HCT116 (cell line): Measurements from ENCODE around the gene OSTM1. TPM values are rescaled to one million over a fixed set of nuclear protein-coding genes. Genes with fewer than 3 reads are reported as not detected.

Source experiments
- ATAC-seq: fragments of 200-7000 bp; cut with Tn5 transposase; 2 replicates; pipeline ENCODE4 v1.9.1; 2020; ENCODE audit warnings: mild to moderate bottlenecking, moderate library complexity
- BruUV-seq: library from RNA; stranded (reverse); fragments of 400-500 nt; replicated peaks from 2 replicates; lab custom pipeline; 2021; lab: Mats Ljungman, UMichigan
- CTCF ChIA-PET: fragments of 300-600 bp; sonication (Branson Sonifier 250); formaldehyde crosslinking; loops from one replicate; lab custom pipeline; 2021; ENCODE audit warnings: antibody characterized with exemption; lab: Charles Lee
- POLR2A ChIA-PET: fragments of 300-600, 350-600 bp; sonication (Branson Sonifier 250); formaldehyde crosslinking; loops from one replicate; lab custom pipeline; 2021; ENCODE audit warnings: antibody characterized with exemption; lab: Charles Lee
- RAD21 ChIA-PET, 2 experiments: fragments of 300-600 bp; sonication (Branson Sonifier 250); formaldehyde crosslinking; loops; one replicate each; lab custom pipeline; 2023; ENCODE audit warnings: low total read pairs in 2 of 2; ENCODE audit not compliant: uncharacterized antibody in 2 of 2, unreplicated experiment in 2 of 2, low non-redundant PET in 1 of 2; lab: Charles Lee
- DNase-seq: peaks from one replicate; pipeline ENCODE4 v3.0.0-alpha.2; 2010; ENCODE audit warnings: low read depth, low spot score
- H2AFZ ChIP-seq: fragments of 200-600 bp; shearing (Covaris generic), sonication (generic); 2 replicates; pipeline ENCODE4 v1.6.1; 2017; ENCODE audit warnings: low read depth, mixed run types, mixed read lengths, antibody characterized with exemption, low read length; ENCODE audit not compliant: poor library complexity, severe bottlenecking
- H3K27ac ChIP-seq: 2 replicates; pipeline ENCODE4 v1.5.1; 2012; ENCODE audit warnings: low read depth, low read length
- H3K27me3 ChIP-seq: fragments of 200-600 bp; sonication (generic); 2 replicates; pipeline ENCODE4 v1.6.1; 2016; ENCODE audit warnings: mixed run types, low read length, mixed read lengths; ENCODE audit not compliant: insufficient read depth
- H3K36me3 ChIP-seq, 2 experiments: fragments of 200-500 bp in 1 of 2; fragments of 200-600 bp in 1 of 2; sonication (Bioruptor generic) in 1 of 2; sonication (generic) in 1 of 2; 2 replicates each; pipeline versions ENCODE4 v1.5.1 to v1.6.1; 2014 to 2016; ENCODE audit warnings: low read length in 2 of 2, inconsistent platforms in 1 of 2, mixed read lengths in 1 of 2, mixed run types in 1 of 2; ENCODE audit not compliant: insufficient read depth in 2 of 2, control insufficient read depth in 1 of 2
- H3K4me1 ChIP-seq, 2 experiments: fragments of 200-600 bp in 1 of 2; sonication (generic) in 1 of 2; 2 replicates each; pipeline versions ENCODE4 v1.5.1 to v1.6.1; 2012 to 2017; ENCODE audit warnings: low read length in 2 of 2, inconsistent platforms in 1 of 2, mild to moderate bottlenecking in 1 of 2, mixed read lengths in 1 of 2, mixed run types in 1 of 2, moderate library complexity in 1 of 2; ENCODE audit not compliant: insufficient read depth in 2 of 2, control insufficient read depth in 1 of 2
- H3K4me2 ChIP-seq: fragments of 200-600 bp; sonication (generic); 2 replicates; pipeline ENCODE4 v1.6.1; 2017; ENCODE audit warnings: mixed run types, low read length, mixed read lengths
- H3K4me3 ChIP-seq, 2 experiments: fragments of 200-600 bp in 1 of 2; sonication (generic) in 1 of 2; replicated peaks in 1 of 2; 2 replicates each; pipeline ENCODE4 v1.5.1; 2011 to 2016; ENCODE audit warnings: low read length in 2 of 2, control low read depth in 1 of 2, low read depth in 1 of 2, mild to moderate bottlenecking in 1 of 2, mixed read lengths in 1 of 2, mixed run types in 1 of 2
- H3K79me2 ChIP-seq: fragments of 200-600 bp; sonication (generic); 2 replicates; pipeline ENCODE4 v1.6.1; 2017; ENCODE audit warnings: mild to moderate bottlenecking, mixed run types, low read length, moderate library complexity, mixed read lengths; ENCODE audit not compliant: insufficient read depth
- H3K9ac ChIP-seq: fragments of 200-600 bp; sonication (generic); 2 replicates; pipeline ENCODE4 v1.6.1; 2016; ENCODE audit warnings: low read length, mixed read lengths
- H3K9me2 ChIP-seq: fragments of 200-600 bp; sonication (generic), shearing (Covaris generic); 2 replicates; pipeline ENCODE4 v1.6.1; 2017; ENCODE audit warnings: mixed run types, mild to moderate bottlenecking, moderate library complexity; ENCODE audit not compliant: insufficient read depth
- H3K9me3 ChIP-seq, 2 experiments: fragments of 200-500 bp in 1 of 2; fragments of 200-600 bp in 1 of 2; sonication (Bioruptor generic) in 1 of 2; sonication (generic) in 1 of 2; 2 replicates each; pipeline ENCODE4 v1.6.1; 2014 to 2017; ENCODE audit warnings: low read length in 2 of 2, mixed read lengths in 2 of 2, inconsistent platforms in 1 of 2, low read depth in 1 of 2, mild to moderate bottlenecking in 1 of 2, mixed run types in 1 of 2, moderate library complexity in 1 of 2; ENCODE audit not compliant: control insufficient read depth in 1 of 2, insufficient read depth in 1 of 2
- H4K20me1 ChIP-seq: fragments of 200-600 bp; sonication (generic), shearing (Covaris generic); 2 replicates; pipeline ENCODE4 v1.6.1; 2017; ENCODE audit warnings: mixed run types, mild to moderate bottlenecking, moderate library complexity; ENCODE audit not compliant: insufficient read depth
- CBX3 ChIP-seq: IDR thresholded peaks from 2 replicates; pipeline ENCODE4 v1.6.1; 2012; ENCODE audit warnings: low read depth
- CEBPB ChIP-seq: IDR thresholded peaks from 2 replicates; pipeline ENCODE4 v1.6.1; 2012; ENCODE audit warnings: low read depth
- EZH2 ChIP-seq: fragments of 200-600 bp; sonication (generic); IDR thresholded peaks from 2 replicates; pipeline ENCODE4 v1.6.1; 2017; ENCODE audit warnings: antibody characterized with exemption, mixed run types
- POLR2A ChIP-seq: IDR thresholded peaks from 2 replicates; pipeline ENCODE4 v1.7.0; 2011; ENCODE audit warnings: borderline replicate concordance; ENCODE audit not compliant: insufficient read depth, insufficient read length; ENCODE audit errors: extremely low read depth
- SIN3A ChIP-seq: IDR thresholded peaks from 2 replicates; pipeline ENCODE4 v1.6.1; 2012; ENCODE audit warnings: low read depth
- TCF7L2 ChIP-seq: IDR thresholded peaks from 2 replicates; pipeline ENCODE4 v1.7.0; 2011; ENCODE audit warnings: borderline replicate concordance, inconsistent platforms; ENCODE audit not compliant: insufficient read depth, insufficient read length; ENCODE audit errors: extremely low read depth
- YY1 ChIP-seq: IDR thresholded peaks from 2 replicates; pipeline ENCODE4 v1.6.1; 2011; ENCODE audit warnings: low read length, low read depth, moderate library complexity, mild to moderate bottlenecking; ENCODE audit not compliant: insufficient replicate concordance; ENCODE audit errors: extremely low read depth
- ZFX ChIP-seq: fragments of 450-650 bp; IDR thresholded peaks from 2 replicates; pipeline ENCODE4 v1.6.1; 2017
- intact Hi-C: fragments of 100-400 bp; cut with micrococcal nuclease; formaldehyde crosslinking; loops from 2 replicates; pipeline ENCODE4 v1.10.0; 2022
- total RNA-seq: library from RNA; stranded (reverse); gene quantifications from one replicate; pipeline ENCODE4 v1.2.1, GENCODE V29; 2021; ENCODE audit not compliant: unreplicated experiment
- TF ChIP-seq, protein P1 (sequence below): IDR thresholded peaks from 2 replicates; pipeline ENCODE4 v1.6.1; 2011; ENCODE audit warnings: mild to moderate bottlenecking, low read length, moderate library complexity; ENCODE audit not compliant: insufficient replicate concordance; ENCODE audit errors: extremely low read depth
- TF ChIP-seq, protein P2 (sequence below), 3 experiments: fragments of 200-600 bp in 1 of 3; sonication (generic) in 1 of 3; IDR thresholded peaks in 2 of 3; conservative IDR thresholded peaks in 1 of 3; 2 replicates each; pipeline ENCODE4 v1.5.1; 2012 to 2017; ENCODE audit warnings: low read depth in 2 of 3, low read length in 2 of 3, antibody characterized with exemption in 1 of 3, borderline replicate concordance in 1 of 3, control low read depth in 1 of 3, mild to moderate bottlenecking in 1 of 3, mixed read lengths in 1 of 3, mixed run types in 1 of 3, moderate library complexity in 1 of 3; ENCODE audit not compliant: insufficient read depth in 1 of 3

The OSTM1 gene
- total RNA-seq, 1 experiment from 2014 or later, result 11.2 TPM

DNA sequence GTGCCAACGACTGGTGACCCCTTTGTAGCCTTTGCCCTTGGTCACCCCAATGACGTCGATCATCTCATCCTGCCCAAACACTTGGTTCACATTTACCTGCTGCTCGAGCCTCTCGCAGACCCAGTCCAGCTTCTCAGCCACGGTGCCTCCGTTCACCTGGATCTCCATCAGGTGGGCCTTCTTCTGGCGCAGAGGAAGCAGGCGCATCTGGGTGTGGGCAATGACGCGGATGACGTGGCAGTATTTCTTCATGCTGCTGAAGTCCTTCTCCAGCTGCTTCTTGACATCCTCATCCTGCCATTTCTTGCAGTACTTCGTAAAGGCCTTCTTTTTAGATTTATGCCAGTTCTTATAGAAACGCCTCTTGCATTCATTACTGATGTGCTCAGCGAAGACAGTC, 69.7 kb downstream of the OSTM1 start:
- no peak for ATAC-seq
- POLR2A ChIA-PET, result no interaction called here
- Histone ChIP-seq H3K9ac (no peak overlapping the region), H2AFZ (no peak overlapping the region), H3K9me3 (peaks cover 0 to 6% of the 10 kb centered on the region in 2 experiments; a peak in 1 of 4 replicates), H3K27me3 (no peaks in the 10 kb centered on the region), H3K9me2 (no peaks in the 10 kb centered on the region), H3K4me2 (no peak overlapping the region), H3K4me3 (no peak overlapping the region), H3K79me2 (no peaks in the 10 kb centered on the region), H4K20me1 (no peaks in the 10 kb centered on the region), H3K27ac (no peak overlapping the region), H3K4me1 (peaks cover 7 to 13% of the 10 kb centered on the region in 2 experiments; a peak in 3 of 4 replicates), H3K36me3 (no peaks in the 10 kb centered on the region)
- TF ChIP-seq ZFX (no peak), EZH2 (no peak), SIN3A (no peak), CBX3 (no peak), YY1 (no peak), TCF7L2 (no peak), POLR2A (no peak), CEBPB (no peak)
- TF ChIP-seq, protein P1, sequence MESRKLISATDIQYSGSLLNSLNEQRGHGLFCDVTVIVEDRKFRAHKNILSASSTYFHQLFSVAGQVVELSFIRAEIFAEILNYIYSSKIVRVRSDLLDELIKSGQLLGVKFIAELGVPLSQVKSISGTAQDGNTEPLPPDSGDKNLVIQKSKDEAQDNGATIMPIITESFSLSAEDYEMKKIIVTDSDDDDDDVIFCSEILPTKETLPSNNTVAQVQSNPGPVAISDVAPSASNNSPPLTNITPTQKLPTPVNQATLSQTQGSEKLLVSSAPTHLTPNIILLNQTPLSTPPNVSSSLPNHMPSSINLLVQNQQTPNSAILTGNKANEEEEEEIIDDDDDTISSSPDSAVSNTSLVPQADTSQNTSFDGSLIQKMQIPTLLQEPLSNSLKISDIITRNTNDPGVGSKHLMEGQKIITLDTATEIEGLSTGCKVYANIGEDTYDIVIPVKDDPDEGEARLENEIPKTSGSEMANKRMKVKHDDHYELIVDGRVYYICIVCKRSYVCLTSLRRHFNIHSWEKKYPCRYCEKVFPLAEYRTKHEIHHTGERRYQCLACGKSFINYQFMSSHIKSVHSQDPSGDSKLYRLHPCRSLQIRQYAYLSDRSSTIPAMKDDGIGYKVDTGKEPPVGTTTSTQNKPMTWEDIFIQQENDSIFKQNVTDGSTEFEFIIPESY, result no peak
- TF ChIP-seq, protein P2, sequence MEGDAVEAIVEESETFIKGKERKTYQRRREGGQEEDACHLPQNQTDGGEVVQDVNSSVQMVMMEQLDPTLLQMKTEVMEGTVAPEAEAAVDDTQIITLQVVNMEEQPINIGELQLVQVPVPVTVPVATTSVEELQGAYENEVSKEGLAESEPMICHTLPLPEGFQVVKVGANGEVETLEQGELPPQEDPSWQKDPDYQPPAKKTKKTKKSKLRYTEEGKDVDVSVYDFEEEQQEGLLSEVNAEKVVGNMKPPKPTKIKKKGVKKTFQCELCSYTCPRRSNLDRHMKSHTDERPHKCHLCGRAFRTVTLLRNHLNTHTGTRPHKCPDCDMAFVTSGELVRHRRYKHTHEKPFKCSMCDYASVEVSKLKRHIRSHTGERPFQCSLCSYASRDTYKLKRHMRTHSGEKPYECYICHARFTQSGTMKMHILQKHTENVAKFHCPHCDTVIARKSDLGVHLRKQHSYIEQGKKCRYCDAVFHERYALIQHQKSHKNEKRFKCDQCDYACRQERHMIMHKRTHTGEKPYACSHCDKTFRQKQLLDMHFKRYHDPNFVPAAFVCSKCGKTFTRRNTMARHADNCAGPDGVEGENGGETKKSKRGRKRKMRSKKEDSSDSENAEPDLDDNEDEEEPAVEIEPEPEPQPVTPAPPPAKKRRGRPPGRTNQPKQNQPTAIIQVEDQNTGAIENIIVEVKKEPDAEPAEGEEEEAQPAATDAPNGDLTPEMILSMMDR (IDR thresholded peaks at IDR 0.05 in 2 of 3, conservative IDR thresholded peaks at IDR 0.05 in 1 of 3; ENCODE audit: borderline replicate concordance in 1 of 3, insufficient read depth in 1 of 3, low read depth in 2 of 3, low read length in 2 of 3), result no peak
- intact Hi-C loops, result no loop called here
- BruUV-seq, result no TSS peak
- no peak for DNase-seq
- RAD21 ChIA-PET, result no interaction called here
- CTCF ChIA-PET, result no interaction called here
